ENCODE data around the gene UBXN10. TPM values are rescaled to one million over a fixed set of nuclear protein-coding genes. Genes with fewer than 3 reads are reported as not detected.

The UBXN10 gene
- total RNA-seq, 1 donor from 2014 or later, result 0.09 TPM

DNA sequence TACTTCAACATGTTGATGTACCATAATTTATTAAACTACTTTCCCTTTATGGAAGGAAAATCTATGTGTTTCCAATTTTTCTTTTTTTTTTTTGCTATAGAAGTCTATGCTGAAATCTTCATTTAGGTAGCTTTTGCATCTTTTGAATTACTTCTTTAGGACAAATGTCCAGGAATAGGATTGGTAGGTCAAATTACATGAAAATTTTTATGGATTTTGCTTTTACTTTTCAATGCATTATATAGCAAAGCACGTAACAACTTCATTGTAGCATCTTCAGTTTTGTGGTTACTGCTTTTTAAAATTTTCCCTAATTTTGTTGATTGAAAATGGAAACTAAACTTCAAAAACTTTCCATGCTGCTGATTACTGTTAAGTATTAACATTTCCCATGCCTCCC is 12.4 kb downstream of the UBXN10 start:
- Histone ChIP-seq H3K9ac (ENCODE audit: low read length) (no peak overlapping the region), H3K27ac (ENCODE audit: low read depth, low read length) (no peak overlapping the region), H3K4me1 (ENCODE audit: insufficient read depth, low read length) (no peaks in the 10 kb centered on the region), H2AFZ (ENCODE audit: low read depth, low read length) (no peak overlapping the region), H4K20me1 (ENCODE audit: insufficient read depth, low read length) (no peaks in the 10 kb centered on the region), H3K79me2 (ENCODE audit: insufficient read depth, low read length) (no peaks in the 10 kb centered on the region), H3K4me3 (ENCODE audit: insufficient read depth, low read depth, low read length) (no peak overlapping the region), H3K9me3 (ENCODE audit: insufficient read depth, low read depth, low read length) (no peaks in the 10 kb centered on the region), H3K27me3 (ENCODE audit: insufficient read depth, low read length) (peaks cover 43% of the 10 kb centered on the region), H3K4me2 (ENCODE audit: low read length) (no peak overlapping the region), H3K36me3 (ENCODE audit: insufficient read depth, low read length) (no peaks in the 10 kb centered on the region)
- H3K36me3 Mint-ChIP-seq (ENCODE audit: low read depth, unreplicated experiment), result no peaks in the 10 kb centered on the region
- H3K4me1 Mint-ChIP-seq (ENCODE audit: low read depth, unreplicated experiment), result no peaks in the 10 kb centered on the region
- no peak for TF ChIP-seq EZH2 (IDR thresholded peaks at IDR 0.05; ENCODE audit: insufficient read depth, low read length)
- TF ChIP-seq, protein P1, sequence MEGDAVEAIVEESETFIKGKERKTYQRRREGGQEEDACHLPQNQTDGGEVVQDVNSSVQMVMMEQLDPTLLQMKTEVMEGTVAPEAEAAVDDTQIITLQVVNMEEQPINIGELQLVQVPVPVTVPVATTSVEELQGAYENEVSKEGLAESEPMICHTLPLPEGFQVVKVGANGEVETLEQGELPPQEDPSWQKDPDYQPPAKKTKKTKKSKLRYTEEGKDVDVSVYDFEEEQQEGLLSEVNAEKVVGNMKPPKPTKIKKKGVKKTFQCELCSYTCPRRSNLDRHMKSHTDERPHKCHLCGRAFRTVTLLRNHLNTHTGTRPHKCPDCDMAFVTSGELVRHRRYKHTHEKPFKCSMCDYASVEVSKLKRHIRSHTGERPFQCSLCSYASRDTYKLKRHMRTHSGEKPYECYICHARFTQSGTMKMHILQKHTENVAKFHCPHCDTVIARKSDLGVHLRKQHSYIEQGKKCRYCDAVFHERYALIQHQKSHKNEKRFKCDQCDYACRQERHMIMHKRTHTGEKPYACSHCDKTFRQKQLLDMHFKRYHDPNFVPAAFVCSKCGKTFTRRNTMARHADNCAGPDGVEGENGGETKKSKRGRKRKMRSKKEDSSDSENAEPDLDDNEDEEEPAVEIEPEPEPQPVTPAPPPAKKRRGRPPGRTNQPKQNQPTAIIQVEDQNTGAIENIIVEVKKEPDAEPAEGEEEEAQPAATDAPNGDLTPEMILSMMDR (IDR thresholded peaks at IDR 0.05; ENCODE audit: insufficient read depth, low read depth, low read length), result no peak
- H3K4me3 Mint-ChIP-seq (ENCODE audit: unreplicated experiment), result no peak overlapping the region
- no peak for FAIRE-seq
- peaks cover 56% of the 10 kb centered on the region for H3K27me3 Mint-ChIP-seq (ENCODE audit: low read depth, unreplicated experiment)
- DNase-seq (ENCODE audit: low read depth), result no peak
- H3K27ac Mint-ChIP-seq (ENCODE audit: unreplicated experiment), result no peak overlapping the region
- peaks cover 2% of the 10 kb centered on the region for H3K9me3 Mint-ChIP-seq (ENCODE audit: unreplicated experiment)

DNA sequence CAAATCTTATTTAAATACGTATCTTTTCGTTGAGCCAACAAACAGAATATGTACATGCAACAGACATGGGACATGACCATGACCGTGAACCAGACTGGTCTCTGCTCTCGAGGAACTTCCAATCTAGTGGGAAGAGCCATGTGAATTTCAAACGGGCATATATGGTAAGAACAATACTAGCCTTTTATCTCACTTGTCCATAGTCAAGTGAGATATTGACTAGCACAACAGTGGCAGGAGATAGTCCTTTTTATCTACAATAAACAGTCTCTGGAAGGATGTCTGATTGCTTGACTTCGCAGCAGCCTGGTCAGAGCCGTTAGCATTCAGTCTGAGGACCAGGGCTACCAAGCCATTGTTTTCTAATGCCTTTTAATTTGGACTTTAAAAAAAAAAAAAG is 13.0 kb downstream of the UBXN10 start:
- Histone ChIP-seq H2AFZ (ENCODE audit: low read depth, low read length) (no peak overlapping the region), H4K20me1 (ENCODE audit: insufficient read depth, low read length) (no peaks in the 10 kb centered on the region), H3K27me3 (ENCODE audit: insufficient read depth, low read length) (peaks cover 45% of the 10 kb centered on the region), H3K4me3 (ENCODE audit: insufficient read depth, low read depth, low read length) (no peak overlapping the region), H3K4me2 (ENCODE audit: low read length) (no peak overlapping the region), H3K4me1 (ENCODE audit: insufficient read depth, low read length) (no peaks in the 10 kb centered on the region), H3K9ac (ENCODE audit: low read length) (no peak overlapping the region), H3K27ac (ENCODE audit: low read depth, low read length) (no peak overlapping the region), H3K79me2 (ENCODE audit: insufficient read depth, low read length) (no peaks in the 10 kb centered on the region), H3K9me3 (ENCODE audit: insufficient read depth, low read depth, low read length) (no peaks in the 10 kb centered on the region), H3K36me3 (ENCODE audit: insufficient read depth, low read length) (no peaks in the 10 kb centered on the region)
- Mint-ChIP-seq H3K9me3 (ENCODE audit: unreplicated experiment) (peaks cover 2% of the 10 kb centered on the region), H3K4me1 (ENCODE audit: low read depth, unreplicated experiment) (no peaks in the 10 kb centered on the region), H3K4me3 (ENCODE audit: unreplicated experiment) (no peak overlapping the region), H3K36me3 (ENCODE audit: low read depth, unreplicated experiment) (no peaks in the 10 kb centered on the region), H3K27ac (ENCODE audit: unreplicated experiment) (no peak overlapping the region), H3K27me3 (ENCODE audit: low read depth, unreplicated experiment) (peaks cover 63% of the 10 kb centered on the region)
- FAIRE-seq (no peak), DNase-seq (ENCODE audit: low read depth) (no peak)
- TF ChIP-seq, protein P1 (IDR thresholded peaks at IDR 0.05; ENCODE audit: insufficient read depth, low read depth, low read length), result no peak
- no peak for TF ChIP-seq EZH2 (IDR thresholded peaks at IDR 0.05; ENCODE audit: insufficient read depth, low read length)

DNA sequence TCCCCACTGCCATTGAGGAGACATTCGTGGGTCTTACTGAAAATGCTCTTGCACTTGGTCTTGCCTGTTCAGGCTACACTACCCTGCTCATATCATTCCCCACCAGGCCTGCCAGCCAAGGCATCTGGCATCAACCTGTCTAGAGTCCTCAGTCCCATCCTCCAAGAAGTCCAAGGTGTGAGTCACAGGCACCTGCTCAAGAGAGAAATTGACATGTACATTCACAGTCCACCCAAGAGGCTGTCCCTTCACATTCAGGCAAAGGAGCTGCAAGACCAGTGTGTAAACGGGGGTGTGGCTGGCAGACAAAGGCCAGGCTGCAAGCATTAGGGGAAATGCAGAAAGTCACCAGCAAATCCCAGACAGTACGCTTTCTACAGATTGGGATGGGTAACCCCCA is 13.5 kb downstream of the UBXN10 start:
- H4K20me1 ChIP-seq (ENCODE audit: insufficient read depth, low read length), result no peaks in the 10 kb centered on the region
- FAIRE-seq (no peak), DNase-seq (ENCODE audit: low read depth) (no peak)
- no peaks in the 10 kb centered on the region for H3K79me2 ChIP-seq (ENCODE audit: insufficient read depth, low read length)
- H3K36me3 ChIP-seq (ENCODE audit: insufficient read depth, low read length), result no peaks in the 10 kb centered on the region
- H3K9me3 Mint-ChIP-seq (ENCODE audit: unreplicated experiment), result peaks cover 2% of the 10 kb centered on the region
- no peaks in the 10 kb centered on the region for H3K4me1 ChIP-seq (ENCODE audit: insufficient read depth, low read length)
- H3K27ac Mint-ChIP-seq (ENCODE audit: unreplicated experiment), result no peak overlapping the region
- TF ChIP-seq EZH2 (IDR thresholded peaks at IDR 0.05; ENCODE audit: insufficient read depth, low read length), result no peak
- TF ChIP-seq, protein P1 (IDR thresholded peaks at IDR 0.05; ENCODE audit: insufficient read depth, low read depth, low read length), result no peak
- H3K27ac ChIP-seq (ENCODE audit: low read depth, low read length), result no peak overlapping the region
- H3K4me3 Mint-ChIP-seq (ENCODE audit: unreplicated experiment), result no peak overlapping the region
- no peaks in the 10 kb centered on the region for H3K4me1 Mint-ChIP-seq (ENCODE audit: low read depth, unreplicated experiment)
- no peaks in the 10 kb centered on the region for H3K9me3 ChIP-seq (ENCODE audit: insufficient read depth, low read depth, low read length)
- peaks cover 61% of the 10 kb centered on the region for H3K27me3 Mint-ChIP-seq (ENCODE audit: low read depth, unreplicated experiment)
- H3K27me3 ChIP-seq (ENCODE audit: insufficient read depth, low read length), result peaks cover 45% of the 10 kb centered on the region
- H3K4me2 ChIP-seq (ENCODE audit: low read length), result no peak overlapping the region
- H3K36me3 Mint-ChIP-seq (ENCODE audit: low read depth, unreplicated experiment), result peaks cover 1% of the 10 kb centered on the region
- H3K9ac ChIP-seq (ENCODE audit: low read length), result no peak overlapping the region
- H3K4me3 ChIP-seq (ENCODE audit: insufficient read depth, low read depth, low read length), result no peak overlapping the region
- no peak overlapping the region for H2AFZ ChIP-seq (ENCODE audit: low read depth, low read length)

All from astrocyte (in vitro differentiated cells and primary cell).